ENCODE results near the gene ESAM.

ESAM gene

GRCh38 chr11:124751741-124752470 lies 10.2 kb downstream of the ESAM start, which contains the start of gene VSIG2:
Gene VSIG2, minus strand, starts transcription at chr11:124752255. Its CDS starts 118 bp downstream, at chr11:124752137.
- peaks cover 11% of the 10 kb centered on the region for H3K27me3 ChIP-seq (ENCODE audit: insufficient read depth, poor library complexity, severe bottlenecking)
- no peak for DNase-seq (ENCODE audit: low read depth in 1 of 2, low spot score in 1 of 2)
- no peak within 1 kb of the TSS for H3K4me3 ChIP-seq (replicated peaks; ENCODE audit: insufficient read depth, low read length)
- no peak within 1 kb of the TSS for H3K27ac ChIP-seq (replicated peaks)
- no peak for TF ChIP-seq POLR2AphosphoS5 (IDR thresholded peaks at IDR 0.05; ENCODE audit: low read depth)
- TF ChIP-seq SPI1 (IDR thresholded peaks at IDR 0.05; ENCODE audit: borderline replicate concordance, low read depth) = no peak
- TF ChIP-seq REST (IDR thresholded peaks at IDR 0.05; ENCODE audit: insufficient replicate concordance, low read depth) = no peak
- no peak for TF ChIP-seq CTCF (IDR thresholded peaks at IDR 0.05; ENCODE audit: insufficient read depth, low read length)
- TF ChIP-seq GABPA (IDR thresholded peaks at IDR 0.05; ENCODE audit: low read depth) = no peak

- no peak for DNase-seq (ENCODE audit: low read depth in 1 of 2, low spot score in 1 of 2)
- Histone ChIP-seq H3K27ac (replicated peaks) (no peak overlapping the region), H3K4me3 (replicated peaks; ENCODE audit: insufficient read depth, low read length) (no peak overlapping the region), H3K27me3 (ENCODE audit: insufficient read depth, poor library complexity, severe bottlenecking) (peaks cover 8% of the 10 kb centered on the region)
- no peak for TF ChIP-seq GABPA (IDR thresholded peaks at IDR 0.05; ENCODE audit: low read depth)
Measured at GRCh38 chr11:124751391-124751740, 10.7 kb downstream of the ESAM start.

- no peak for DNase-seq (ENCODE audit: low read depth in 1 of 2, low spot score in 1 of 2)
- Histone ChIP-seq H3K4me3 (replicated peaks; ENCODE audit: insufficient read depth, low read length) (no peak overlapping the region), H3K27ac (replicated peaks) (no peak overlapping the region), H3K27me3 (ENCODE audit: insufficient read depth, poor library complexity, severe bottlenecking) (peaks cover 8% of the 10 kb centered on the region)
- TF ChIP-seq REST (IDR thresholded peaks at IDR 0.05; ENCODE audit: insufficient replicate concordance, low read depth) (no peak), GABPA (IDR thresholded peaks at IDR 0.05; ENCODE audit: low read depth) (no peak), SPI1 (IDR thresholded peaks at IDR 0.05; ENCODE audit: borderline replicate concordance, low read depth) (no peak), CTCF (IDR thresholded peaks at IDR 0.05; ENCODE audit: insufficient read depth, low read length) (no peak), POLR2AphosphoS5 (IDR thresholded peaks at IDR 0.05; ENCODE audit: low read depth) (no peak)
Measured at GRCh38 chr11:124749912-124750311, 12.2 kb downstream of the ESAM start.

- no peak for TF ChIP-seq GABPA (IDR thresholded peaks at IDR 0.05; ENCODE audit: low read depth)
- TF ChIP-seq REST (IDR thresholded peaks at IDR 0.05; ENCODE audit: insufficient replicate concordance, low read depth) = no peak
- no peak for TF ChIP-seq CTCF (IDR thresholded peaks at IDR 0.05; ENCODE audit: insufficient read depth, low read length)
- Histone ChIP-seq H3K27me3 (ENCODE audit: insufficient read depth, poor library complexity, severe bottlenecking) (peaks cover 13% of the 10 kb centered on the region), H3K27ac (replicated peaks) (no peak overlapping the region), H3K4me3 (replicated peaks; ENCODE audit: insufficient read depth, low read length) (no peak overlapping the region)
- DNase-seq (ENCODE audit: low read depth in 1 of 2, low spot score in 1 of 2) = no peak
Measured at GRCh38 chr11:124748481-124749343, 13.4 kb downstream of the ESAM start.
